HFF-Myc (cell line): ENCODE measurements around the gene STARD3.

Experiments used
- DNase-seq: peaks from one replicate; pipeline ENCODE4 v3.0.0-alpha.2; 2011; ENCODE audit warnings: low read depth; ENCODE audit errors: extremely low read depth
- H3K4me3 ChIP-seq: replicated peaks from 2 replicates; pipeline ENCODE4 v1.5.1; 2011; ENCODE audit warnings: low read depth, mild to moderate bottlenecking, control low read depth, low read length
- TF ChIP-seq, protein P1 (sequence below): IDR thresholded peaks from 2 replicates; pipeline ENCODE4 v1.5.1; 2012; ENCODE audit warnings: mild to moderate bottlenecking, low read depth, low read length, control low read depth; ENCODE audit errors: missing control alignments

The STARD3 gene

DNA sequence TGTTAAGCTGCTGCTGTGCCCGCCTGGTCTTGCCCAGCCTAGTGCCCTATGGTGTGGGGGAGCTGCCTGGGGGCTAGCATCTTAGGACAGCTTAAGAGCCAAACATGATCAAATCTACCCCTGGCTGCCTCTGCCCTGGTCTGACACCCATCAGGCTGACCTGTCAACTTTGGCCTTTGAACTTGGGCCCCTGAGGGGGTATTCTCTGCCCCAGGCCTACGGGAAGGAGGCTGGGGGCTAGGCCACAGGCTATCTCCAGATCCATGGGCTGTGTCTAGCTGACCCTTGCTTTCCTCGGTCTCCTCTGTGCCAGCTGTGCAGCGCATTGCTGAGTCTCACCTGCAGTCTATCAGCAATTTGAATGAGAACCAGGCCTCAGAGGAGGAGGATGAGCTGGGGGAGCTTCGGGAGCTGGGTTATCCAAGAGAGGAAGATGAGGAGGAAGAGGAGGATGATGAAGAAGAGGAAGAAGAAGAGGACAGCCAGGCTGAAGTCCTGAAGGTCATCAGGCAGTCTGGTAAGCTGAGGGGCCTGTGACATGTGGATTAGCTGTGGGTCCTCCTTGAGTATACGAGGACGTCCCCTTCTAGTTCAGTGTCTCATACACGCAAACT is 3.3 kb upstream of the STARD3 start:
- H3K4me3 ChIP-seq: no peak overlapping the region
- no peak for DNase-seq
- TF ChIP-seq, protein P1, sequence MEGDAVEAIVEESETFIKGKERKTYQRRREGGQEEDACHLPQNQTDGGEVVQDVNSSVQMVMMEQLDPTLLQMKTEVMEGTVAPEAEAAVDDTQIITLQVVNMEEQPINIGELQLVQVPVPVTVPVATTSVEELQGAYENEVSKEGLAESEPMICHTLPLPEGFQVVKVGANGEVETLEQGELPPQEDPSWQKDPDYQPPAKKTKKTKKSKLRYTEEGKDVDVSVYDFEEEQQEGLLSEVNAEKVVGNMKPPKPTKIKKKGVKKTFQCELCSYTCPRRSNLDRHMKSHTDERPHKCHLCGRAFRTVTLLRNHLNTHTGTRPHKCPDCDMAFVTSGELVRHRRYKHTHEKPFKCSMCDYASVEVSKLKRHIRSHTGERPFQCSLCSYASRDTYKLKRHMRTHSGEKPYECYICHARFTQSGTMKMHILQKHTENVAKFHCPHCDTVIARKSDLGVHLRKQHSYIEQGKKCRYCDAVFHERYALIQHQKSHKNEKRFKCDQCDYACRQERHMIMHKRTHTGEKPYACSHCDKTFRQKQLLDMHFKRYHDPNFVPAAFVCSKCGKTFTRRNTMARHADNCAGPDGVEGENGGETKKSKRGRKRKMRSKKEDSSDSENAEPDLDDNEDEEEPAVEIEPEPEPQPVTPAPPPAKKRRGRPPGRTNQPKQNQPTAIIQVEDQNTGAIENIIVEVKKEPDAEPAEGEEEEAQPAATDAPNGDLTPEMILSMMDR: no peak

DNA sequence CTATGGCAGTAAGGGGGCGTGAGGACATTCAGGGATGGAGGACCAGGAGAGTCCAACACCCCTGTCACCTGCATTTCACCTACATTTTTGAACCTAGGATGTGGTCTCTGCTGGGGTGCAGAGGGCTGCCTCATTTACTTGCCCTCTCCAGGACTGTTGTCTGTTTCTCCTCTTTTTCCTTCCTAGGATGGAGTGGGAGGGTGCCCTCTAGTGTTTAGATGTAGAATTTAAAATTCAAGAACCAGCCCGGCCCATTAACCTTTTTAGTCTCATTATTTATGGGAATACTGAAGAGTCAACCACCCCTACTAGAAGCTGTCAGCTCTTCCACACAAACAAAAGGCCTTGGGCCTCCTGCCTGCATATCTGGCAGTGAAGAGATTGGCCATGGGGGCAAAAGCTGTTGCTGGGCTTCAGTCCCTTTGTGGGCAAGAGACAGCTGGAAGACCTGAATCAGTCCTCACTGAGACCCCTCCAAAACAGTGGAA is 2.5 kb upstream of the STARD3 start:
- TF ChIP-seq, protein P1: peak; percentile 71
- no peak for DNase-seq
- H3K4me3 ChIP-seq: no peak overlapping the region

DNA sequence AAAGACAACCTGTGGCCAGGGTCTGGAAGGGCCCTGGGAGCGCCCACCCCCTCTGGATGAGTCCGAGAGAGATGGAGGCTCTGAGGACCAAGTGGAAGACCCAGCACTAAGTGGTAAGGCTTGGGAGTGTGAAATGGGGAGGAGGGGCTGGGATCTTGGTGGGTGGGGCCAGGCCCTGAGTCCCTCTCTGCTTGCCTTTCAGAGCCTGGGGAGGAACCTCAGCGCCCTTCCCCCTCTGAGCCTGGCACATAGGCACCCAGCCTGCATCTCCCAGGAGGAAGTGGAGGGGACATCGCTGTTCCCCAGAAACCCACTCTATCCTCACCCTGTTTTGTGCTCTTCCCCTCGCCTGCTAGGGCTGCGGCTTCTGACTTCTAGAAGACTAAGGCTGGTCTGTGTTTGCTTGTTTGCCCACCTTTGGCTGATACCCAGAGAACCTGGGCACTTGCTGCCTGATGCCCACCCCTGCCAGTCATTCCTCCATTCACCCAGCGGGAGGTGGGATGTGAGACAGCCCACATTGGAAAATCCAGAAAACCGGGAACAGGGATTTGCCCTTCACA is 1.2 kb upstream of the STARD3 start:
- H3K4me3 ChIP-seq: no peak overlapping the region
- TF ChIP-seq, protein P1: no peak
- DNase-seq: no peak

DNA sequence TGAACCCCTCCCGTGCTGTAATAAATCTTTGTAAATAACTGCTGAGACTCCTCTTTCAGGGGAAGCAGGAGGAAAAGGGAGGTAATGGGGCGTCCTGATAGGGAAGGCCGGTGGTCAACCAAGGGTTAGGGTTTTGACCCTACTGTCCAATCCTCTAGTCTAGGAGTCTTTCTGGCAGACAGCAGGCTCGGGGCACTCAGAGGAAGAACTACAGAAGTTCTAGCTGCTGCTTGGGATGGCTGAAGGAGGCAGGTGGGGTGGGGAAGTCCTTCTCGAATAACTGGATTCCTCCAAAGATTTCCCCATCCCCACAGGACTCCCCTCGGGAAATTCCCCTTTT is 387 bp upstream of the STARD3 start:
- TF ChIP-seq, protein P1: no peak
- DNase-seq: no peak
- peak overlapping the region; percentile 84 for H3K4me3 ChIP-seq

DNA sequence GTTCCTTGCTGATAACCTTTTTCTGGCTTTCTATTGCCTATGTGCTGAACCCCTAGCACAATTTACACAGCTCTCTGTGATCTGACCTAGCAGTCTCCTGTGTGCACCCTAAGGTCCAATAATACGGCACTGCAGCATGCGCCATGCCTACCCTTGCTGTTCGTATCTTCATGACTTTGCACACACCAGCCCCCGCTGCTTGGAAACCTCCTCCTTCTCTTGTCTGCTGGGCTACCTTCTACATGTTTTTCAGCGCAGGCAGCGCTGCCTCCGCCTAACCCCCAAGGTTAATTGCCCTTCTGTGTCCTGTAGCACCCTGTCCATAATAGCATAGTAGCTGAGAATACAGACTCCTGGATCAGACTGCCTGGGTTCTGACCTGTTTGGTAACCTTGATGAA is 1.4 kb downstream of the STARD3 start:
- peak overlapping the region; percentile 84 for H3K4me3 ChIP-seq
- DNase-seq: no peak
- TF ChIP-seq, protein P1: no peak

DNA sequence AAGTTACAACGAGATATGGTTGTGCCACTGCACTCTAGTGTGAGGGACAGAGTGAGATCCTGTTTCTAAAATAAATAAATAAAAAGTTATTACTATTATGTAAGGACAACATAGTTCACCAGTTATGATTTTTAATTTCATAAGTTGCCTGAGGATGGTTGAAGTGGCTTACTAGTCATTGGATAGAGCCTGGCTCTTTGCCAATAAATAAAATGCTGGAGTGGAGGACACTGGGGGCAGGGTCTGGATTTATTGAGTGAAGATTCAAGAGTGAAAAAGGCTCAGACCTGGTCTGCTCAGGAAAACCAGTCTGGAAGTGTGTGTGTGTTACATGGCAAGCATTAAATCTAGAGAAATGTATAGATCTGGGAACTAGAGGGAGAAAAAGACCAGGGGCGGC is 2.1 kb downstream of the STARD3 start:
- no peak for DNase-seq
- no peak overlapping the region for H3K4me3 ChIP-seq
- TF ChIP-seq, protein P1: no peak
